Lung (tissue), 12 donors: ENCODE data around the gene CDH4. TPM values are rescaled to one million over a fixed set of nuclear protein-coding genes. Genes with fewer than 3 reads are reported as not detected.
A peak's percentile ranks its signal among the peaks of the same experiment; 100 is the strongest.

Source experiments
- ATAC-seq: fragments of 200-7000 bp; cut with Tn5 transposase; one replicate; pipeline ENCODE4 v1.9.1; 2020; ENCODE audit warnings: moderate number of reproducible peaks; ENCODE audit not compliant: insufficient read depth, low FRiP score
- DNase-seq, 3 donors: peaks; one replicate each; pipeline ENCODE4 v3.0.0-alpha.2; 2013 to 2017
- H3K27ac ChIP-seq, 2 donors: one replicate each; pipeline ENCODE4 v1.5.1; 2013; ENCODE audit warnings: mild to moderate bottlenecking in 2 of 2, moderate library complexity in 2 of 2, control low read depth in 1 of 2, inconsistent platforms in 1 of 2, low read depth in 1 of 2, low read length in 1 of 2
- H3K27me3 ChIP-seq, 3 donors: one replicate each; pipeline ENCODE4 v1.5.1; 2013; ENCODE audit warnings: low read length in 2 of 3; ENCODE audit not compliant: control insufficient read depth in 3 of 3, insufficient read depth in 3 of 3
- H3K36me3 ChIP-seq, 4 donors: one replicate each; pipeline ENCODE4 v1.5.1; 2013; ENCODE audit warnings: low read length in 4 of 4, mild to moderate bottlenecking in 1 of 4, moderate library complexity in 1 of 4; ENCODE audit not compliant: control insufficient read depth in 4 of 4, insufficient read depth in 4 of 4
- H3K4me1 ChIP-seq, 5 donors: one replicate each; pipeline ENCODE4 v1.5.1; 2013; ENCODE audit warnings: low read length in 5 of 5, mild to moderate bottlenecking in 2 of 5, moderate library complexity in 1 of 5; ENCODE audit not compliant: control insufficient read depth in 5 of 5, insufficient read depth in 5 of 5
- H3K4me3 ChIP-seq: one replicate; pipeline ENCODE4 v1.5.1; 2013; ENCODE audit warnings: mild to moderate bottlenecking, control low read depth, moderate library complexity
- H3K9ac ChIP-seq, 2 donors: one replicate each; pipeline ENCODE4 v1.5.1; 2013; ENCODE audit warnings: low read length in 2 of 2, control low read depth in 1 of 2; ENCODE audit not compliant: insufficient read depth in 1 of 2
- H3K9me3 ChIP-seq, 4 donors: one replicate each; pipeline ENCODE4 v1.5.1; 2013; ENCODE audit warnings: low read length in 3 of 4, mild to moderate bottlenecking in 1 of 4, moderate library complexity in 1 of 4; ENCODE audit not compliant: control insufficient read depth in 4 of 4, insufficient read depth in 3 of 4
- WGBS, 2 donors: extraction: QIAGEN DNeasy Blood & Tissue Kit; methylation state at CpG; one replicate each; pipeline ENCODE4 v1.1.7; 2013; 5-methylcytosine and 5-hydroxymethylcytosine counted together
- polyA plus RNA-seq, 2 donors: library from polyadenylated mRNA; stranded (reverse); fragments of 200-250 nt; gene quantifications; one replicate each; pipeline ENCODE4 v1.2.1, GENCODE V29; 2013
- total RNA-seq, 2 donors: library from RNA; depleted of rRNA in 1 of 2; stranded (reverse); fragments of >200 nt in 1 of 2; gene quantifications; one replicate each; pipeline ENCODE4 v1.2.1, GENCODE V29; 2014 to 2021
- TF ChIP-seq, protein P1 (sequence below): IDR thresholded peaks from 2 replicates; pipeline ENCODE4 v1.5.1; 2012; ENCODE audit warnings: mild to moderate bottlenecking; ENCODE audit errors: control extremely low read depth, extremely low read depth
- donor health status: control.
- donor health status: control.
- donor health status: Bipolar disorder and iron deficiency.
- donor health status: healthy.
- donor health status: DM: yes; HTN: yes; CAD: no.

Gene CDH4
- total and polyA plus RNA-seq, 4 donors = 0.10 to 2.1 (median 0.34) TPM

DNA sequence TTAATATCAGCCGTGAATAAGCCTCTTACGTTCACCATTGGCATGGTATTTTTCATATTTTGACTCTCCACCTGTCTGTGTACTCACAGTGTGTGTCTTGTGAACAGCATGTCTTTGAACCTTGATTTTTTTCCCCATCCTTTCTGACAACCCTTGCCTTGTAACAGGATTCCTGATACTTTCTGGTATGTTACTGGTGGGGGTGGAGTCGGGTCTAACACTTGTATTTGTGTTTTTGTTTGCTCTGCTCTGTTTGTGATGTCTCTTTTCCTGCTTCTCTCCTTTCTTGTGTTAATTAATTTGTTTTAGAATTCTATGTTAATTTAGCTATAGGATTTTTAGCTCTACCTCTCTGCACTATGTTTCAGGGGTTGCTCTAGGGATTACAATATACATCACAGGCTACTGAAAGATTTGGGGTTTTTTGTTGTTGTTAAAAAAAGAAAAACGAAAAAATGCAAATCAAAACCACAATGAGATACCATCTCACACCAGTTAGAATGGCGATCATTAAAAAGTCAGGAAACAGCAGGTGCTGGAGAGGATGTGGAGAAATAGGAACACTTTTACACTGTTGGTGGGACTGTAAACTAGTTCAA, 245.1 kb downstream of the CDH4 start:
- WGBS, 2 donors = 24 to 25% methylated on average over 5 of the region's 5 CpGs
- Histone ChIP-seq H3K36me3 (no peaks in the 10 kb centered on the region), H3K4me1 (peaks cover 0 to 15% (median 0%) of the 10 kb centered on the region in 5 donors), H3K27ac (no peak overlapping the region), H3K27me3 (no peaks in the 10 kb centered on the region), H3K9ac (no peak overlapping the region), H3K4me3 (no peak overlapping the region), H3K9me3 (peaks cover 0 to 8% (median under 1%) of the 10 kb centered on the region in 4 donors)
- DNase-seq (no peak), ATAC-seq (no peak)
- TF ChIP-seq, protein P1, sequence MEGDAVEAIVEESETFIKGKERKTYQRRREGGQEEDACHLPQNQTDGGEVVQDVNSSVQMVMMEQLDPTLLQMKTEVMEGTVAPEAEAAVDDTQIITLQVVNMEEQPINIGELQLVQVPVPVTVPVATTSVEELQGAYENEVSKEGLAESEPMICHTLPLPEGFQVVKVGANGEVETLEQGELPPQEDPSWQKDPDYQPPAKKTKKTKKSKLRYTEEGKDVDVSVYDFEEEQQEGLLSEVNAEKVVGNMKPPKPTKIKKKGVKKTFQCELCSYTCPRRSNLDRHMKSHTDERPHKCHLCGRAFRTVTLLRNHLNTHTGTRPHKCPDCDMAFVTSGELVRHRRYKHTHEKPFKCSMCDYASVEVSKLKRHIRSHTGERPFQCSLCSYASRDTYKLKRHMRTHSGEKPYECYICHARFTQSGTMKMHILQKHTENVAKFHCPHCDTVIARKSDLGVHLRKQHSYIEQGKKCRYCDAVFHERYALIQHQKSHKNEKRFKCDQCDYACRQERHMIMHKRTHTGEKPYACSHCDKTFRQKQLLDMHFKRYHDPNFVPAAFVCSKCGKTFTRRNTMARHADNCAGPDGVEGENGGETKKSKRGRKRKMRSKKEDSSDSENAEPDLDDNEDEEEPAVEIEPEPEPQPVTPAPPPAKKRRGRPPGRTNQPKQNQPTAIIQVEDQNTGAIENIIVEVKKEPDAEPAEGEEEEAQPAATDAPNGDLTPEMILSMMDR = no peak

DNA sequence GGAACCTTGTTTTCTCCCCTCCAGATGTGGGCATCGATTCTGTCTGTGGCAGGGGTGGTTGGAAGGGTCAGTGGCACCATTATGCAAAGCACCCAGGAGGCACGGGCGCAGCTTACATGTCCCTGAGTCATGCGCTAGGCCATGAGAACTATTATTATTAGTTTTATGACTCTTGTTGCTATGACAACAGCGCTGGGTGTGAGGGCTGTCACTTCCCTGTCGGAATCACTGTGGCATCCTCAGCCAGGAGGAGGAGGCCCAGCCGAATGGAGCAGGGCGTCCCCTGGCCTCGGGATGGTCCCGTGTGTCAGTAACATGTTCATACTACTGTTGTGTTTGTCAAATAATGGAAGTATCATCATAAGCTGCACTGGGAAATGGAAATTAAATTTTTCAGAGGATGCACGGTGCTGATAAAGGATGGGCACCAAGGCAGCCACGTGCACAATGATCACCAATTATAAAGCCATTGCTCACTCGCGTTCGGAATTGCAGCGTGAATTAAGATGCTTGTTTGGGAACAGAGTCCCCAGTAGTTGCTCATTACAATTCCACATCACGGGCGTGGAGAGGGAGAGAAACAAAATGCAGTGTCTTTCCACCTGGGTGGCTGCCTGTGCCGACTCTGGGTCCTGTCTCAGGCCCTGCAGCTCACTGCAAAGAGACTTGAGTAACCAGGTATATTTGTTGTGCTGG, 247.9 kb downstream of the CDH4 start:
- Histone ChIP-seq H3K9ac (no peak overlapping the region), H3K36me3 (no peaks in the 10 kb centered on the region), H3K27me3 (no peaks in the 10 kb centered on the region), H3K4me1 (peaks cover 0 to 15% (median 0%) of the 10 kb centered on the region in 5 donors), H3K9me3 (peaks cover 0 to 2% (median 0%) of the 10 kb centered on the region in 4 donors), H3K27ac (no peak overlapping the region), H3K4me3 (no peak overlapping the region)
- TF ChIP-seq, protein P1 = no peak
- no peak for ATAC-seq
- WGBS, 2 donors = 82% methylated on average over 19 of the region's 19 CpGs
- no peak for DNase-seq

DNA sequence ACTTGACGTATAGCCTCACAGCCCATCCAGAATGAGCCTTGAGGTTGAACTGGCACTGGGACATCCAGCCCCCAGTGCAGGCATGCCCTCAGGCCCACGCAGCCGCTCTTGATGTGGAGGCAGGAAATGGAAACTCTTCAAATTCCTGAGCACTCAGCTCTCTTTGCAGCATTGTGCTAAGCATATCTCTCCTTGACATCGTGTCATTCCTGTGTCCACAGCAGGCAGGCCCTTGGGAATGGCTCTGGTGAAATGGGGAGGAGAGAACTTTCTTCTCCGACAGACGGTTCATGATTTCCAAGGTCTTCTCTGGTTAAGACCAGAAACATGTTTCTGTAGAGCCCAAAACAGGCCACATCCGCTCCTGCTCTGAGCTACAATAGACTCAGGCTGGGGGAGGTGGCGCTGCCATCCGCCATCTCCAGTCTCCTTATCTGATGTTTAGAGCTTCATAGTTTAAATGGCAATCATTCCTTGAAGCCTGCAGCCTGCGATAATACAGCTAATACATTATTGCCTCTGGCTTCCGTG, 248.8 kb downstream of the CDH4 start:
- WGBS, 2 donors = 37 to 49% methylated on average over 11 of the region's 11 CpGs
- Histone ChIP-seq H3K27me3 (no peaks in the 10 kb centered on the region), H3K4me1 (peaks cover 0 to 15% (median 0%) of the 10 kb centered on the region in 5 donors), H3K27ac (no peak overlapping the region), H3K9ac (no peak overlapping the region), H3K9me3 (peaks cover 0 to 2% (median 0%) of the 10 kb centered on the region in 4 donors), H3K4me3 (no peak overlapping the region), H3K36me3 (no peaks in the 10 kb centered on the region)
- DNase-seq = peak; percentile 48 to 59 (median 59)
- ATAC-seq = no peak
- TF ChIP-seq, protein P1 = no peak
